GM18951 (cell line): ENCODE data around the gene PHF12.

Experiments
- POLR2A ChIP-seq: IDR thresholded peaks from 4 replicates; pipeline ENCODE4 v1.6.1; 2011; ENCODE audit warnings: mild to moderate bottlenecking; ENCODE audit not compliant: insufficient read length, insufficient read depth; ENCODE audit errors: extremely low read depth
- in situ Hi-C: fragments of 300-500 bp; cut with MboI; formaldehyde crosslinking; loops from one replicate; pipeline ENCODE4 v1.12.0; 2022; ENCODE audit warnings: low sequenced_read_pairs, mixed read lengths, inconsistent platforms; ENCODE audit not compliant: unreplicated experiment

Gene PHF12

DNA sequence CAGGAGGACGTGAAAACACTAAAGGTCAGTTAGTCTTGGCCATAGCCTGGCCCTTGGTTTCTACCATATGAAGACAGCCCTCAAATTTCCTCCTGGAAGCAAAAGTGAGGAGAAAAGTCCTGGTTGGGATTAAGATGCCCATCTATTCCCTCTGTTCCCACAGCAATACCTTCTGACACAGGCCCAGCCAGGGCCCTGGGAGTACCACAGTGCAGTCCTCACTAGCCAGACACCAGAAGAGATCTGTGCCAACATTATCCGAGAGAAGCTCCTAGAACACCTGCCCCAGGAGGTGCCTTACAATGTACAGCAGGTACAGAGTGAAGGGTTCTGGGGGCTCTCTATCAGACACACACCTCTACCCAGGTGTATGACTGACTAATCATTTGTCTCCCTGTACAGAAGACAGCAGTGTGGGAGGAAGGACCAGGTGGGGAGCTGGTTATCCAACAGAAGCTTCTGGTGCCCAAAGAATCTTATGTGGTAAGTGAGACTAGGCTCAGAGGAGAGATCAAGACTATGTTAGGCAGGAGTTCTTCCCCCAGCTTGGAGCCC is 92.4 kb downstream of the PHF12 start:
- TF ChIP-seq POLR2A: no peak
- in situ Hi-C loops: no loop called here

DNA sequence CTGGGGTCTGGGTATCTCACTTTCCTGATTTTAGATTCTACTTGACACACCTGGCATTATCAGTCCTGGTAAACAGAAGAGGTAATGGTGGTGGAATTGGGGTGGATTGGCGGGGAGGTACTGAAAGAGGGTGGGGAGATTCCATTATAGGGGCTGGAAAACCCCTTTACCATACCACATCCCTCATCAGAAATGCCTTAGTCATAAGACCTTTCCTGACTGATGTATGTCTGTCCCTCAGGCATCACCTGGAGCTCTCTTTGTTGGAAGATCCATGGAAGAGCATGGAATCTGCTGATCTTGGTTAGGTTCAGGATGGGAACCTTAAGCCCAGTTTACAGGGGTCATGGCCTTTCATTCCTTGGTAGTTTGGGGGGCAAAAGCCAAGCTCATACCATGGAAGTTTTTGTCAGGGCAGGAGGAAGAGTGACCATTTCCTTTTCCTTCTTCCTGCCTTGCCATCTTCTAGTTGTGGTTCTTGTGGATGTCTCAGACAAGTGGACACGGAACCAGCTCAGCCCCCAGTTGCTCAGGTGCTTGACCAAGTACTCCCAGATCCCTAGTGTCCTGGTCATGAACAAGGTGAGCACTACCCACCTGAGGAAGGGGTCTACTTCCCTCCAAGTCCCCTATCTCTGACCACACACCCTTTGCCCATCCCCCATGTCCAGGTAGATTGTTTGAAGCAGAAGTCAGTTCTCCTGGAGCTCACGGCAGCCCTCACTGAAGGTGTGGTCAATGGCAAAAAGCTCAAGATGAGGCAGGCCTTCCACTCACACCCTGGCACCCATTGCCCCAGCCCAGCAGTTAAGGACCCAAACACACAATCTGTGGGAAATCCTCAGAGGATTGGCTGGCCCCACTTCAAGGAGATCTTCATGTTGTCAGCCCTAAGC is 93.2 kb downstream of the PHF12 start:
- in situ Hi-C loops: no loop called here
- TF ChIP-seq POLR2A: no peak

DNA sequence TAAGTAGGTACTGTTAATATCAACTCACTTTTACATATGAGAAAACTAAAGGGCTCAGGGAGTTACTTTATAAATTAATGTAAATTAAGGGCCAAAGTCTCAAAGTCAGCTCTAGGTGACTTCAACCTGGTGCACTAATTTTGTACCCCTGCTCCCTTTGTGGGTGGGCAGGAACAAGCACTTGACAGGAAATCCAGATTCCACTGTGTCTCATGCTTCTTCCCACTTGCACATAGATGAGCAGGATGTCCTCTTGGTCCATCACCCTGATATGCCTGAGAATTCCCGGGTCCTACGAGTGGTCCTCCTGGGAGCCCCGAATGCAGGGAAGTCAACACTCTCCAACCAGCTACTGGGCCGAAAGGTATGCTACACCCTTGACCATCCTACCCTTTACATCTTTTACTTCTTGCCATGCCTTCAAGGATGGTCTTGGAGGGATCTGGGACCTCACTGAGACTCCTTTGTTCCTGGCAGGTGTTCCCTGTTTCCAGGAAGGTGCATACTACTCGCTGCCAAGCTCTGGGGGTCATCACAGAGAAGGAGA is 95.2 kb downstream of the PHF12 start:
- in situ Hi-C loops: no loop called here
- TF ChIP-seq POLR2A: no peak

DNA sequence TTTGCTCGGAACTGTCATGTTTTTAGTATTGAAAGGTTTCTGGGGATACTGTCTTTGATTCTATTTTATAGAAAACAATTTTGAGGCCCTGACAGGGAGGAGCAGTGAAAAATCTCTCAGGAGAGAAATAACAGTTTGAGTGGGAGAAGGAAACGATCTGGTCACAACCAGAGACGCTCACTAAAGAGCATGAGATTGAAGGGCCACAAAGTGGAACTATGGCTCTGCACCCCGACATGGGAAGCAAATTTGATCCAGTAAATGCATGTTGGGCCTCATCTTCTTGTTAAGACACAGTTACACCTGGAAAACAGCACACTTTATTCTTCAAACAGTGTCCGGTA is 96.0 kb downstream of the PHF12 start:
- TF ChIP-seq POLR2A: no peak
- in situ Hi-C loops: no loop called here
